K562 (cell line): ENCODE measurements around the gene FAM53B.

Experiments
- DPF2 ChIP-seq: fragments of 450-650 bp; IDR thresholded peaks from 2 replicates; pipeline ENCODE4 v1.6.1; 2016
- EGR1 ChIP-seq: fragments of 450-650 bp; conservative IDR thresholded peaks from 2 replicates; pipeline ENCODE4 v1.6.1; 2017; ENCODE audit warnings: mild to moderate bottlenecking
- FOS ChIP-seq: IDR thresholded peaks from 3 replicates; pipeline ENCODE4 v1.6.1; 2011; ENCODE audit not compliant: insufficient read length; ENCODE audit errors: extremely low read depth
- HNRNPK ChIP-seq: fragments of 200-400 bp; formaldehyde crosslinking; IDR thresholded peaks from one replicate; pipeline ENCODE4 v1.6.1; 2018; ENCODE audit warnings: mild to moderate bottlenecking, low read depth, low read length; ENCODE audit not compliant: poor library complexity, severe bottlenecking
- KDM5B ChIP-seq: fragments of 200-600 bp; sonication (generic); IDR thresholded peaks from 2 replicates; pipeline ENCODE4 v1.6.1; 2012; ENCODE audit warnings: low read depth, mild to moderate bottlenecking, moderate library complexity, low read length, control low read depth, inconsistent platforms; ENCODE audit not compliant: insufficient replicate concordance
- NCOA1 ChIP-seq: fragments of 450-650 bp; IDR thresholded peaks from 2 replicates; pipeline ENCODE4 v1.6.1; 2016; ENCODE audit warnings: low read depth
- PML ChIP-seq: IDR thresholded peaks from 2 replicates; pipeline ENCODE4 v1.6.1; 2012; ENCODE audit warnings: low read length, inconsistent platforms
- POLR2A ChIP-seq: fragments of 450-650 bp; conservative IDR thresholded peaks from 2 replicates; pipeline ENCODE4 v1.6.1; 2016
- POLR2AphosphoS5 ChIP-seq: IDR thresholded peaks from 2 replicates; pipeline ENCODE4 v1.6.1; 2011; ENCODE audit warnings: mild to moderate bottlenecking, low read depth, low read length, moderate library complexity; ENCODE audit not compliant: control insufficient read depth, insufficient read depth
- TAF1 ChIP-seq: IDR thresholded peaks from 2 replicates; pipeline ENCODE4 v1.6.1; 2011; ENCODE audit warnings: mild to moderate bottlenecking, low read length, moderate library complexity; ENCODE audit not compliant: insufficient read depth, control insufficient read depth, severe bottlenecking; ENCODE audit errors: extremely low read depth
- ZFX ChIP-seq: sonication (generic); formaldehyde crosslinking; IDR thresholded peaks from 2 replicates; pipeline ENCODE4 v1.8.0; 2022; ENCODE audit warnings: mild to moderate bottlenecking, missing genetic modification reagents, moderate library complexity
- ZNF3 ChIP-seq: fragments of 250-450 bp; sonication (Bioruptor Pico); IDR thresholded peaks from 2 replicates; pipeline ENCODE4 v1.5.0; 2021; ENCODE audit warnings: mild to moderate bottlenecking, moderate library complexity
- TF ChIP-seq, protein P1 (sequence below), 2 experiments: fragments of 450-650 bp in 1 of 2; IDR thresholded peaks; 2 replicates each; pipeline ENCODE4 v1.6.1; 2011 to 2017; ENCODE audit warnings: low read depth in 2 of 2, antibody characterized with exemption in 1 of 2, borderline replicate concordance in 1 of 2, low read length in 1 of 2, mild to moderate bottlenecking in 1 of 2, mixed read lengths in 1 of 2; ENCODE audit not compliant: control insufficient read depth in 1 of 2
- TF ChIP-seq, protein P2 (sequence below), 3 experiments: IDR thresholded peaks in 2 of 3; conservative IDR thresholded peaks in 1 of 3; 2 replicates each; pipeline ENCODE4 v1.5.1; 2011 to 2012; ENCODE audit warnings: low read length in 3 of 3, mild to moderate bottlenecking in 3 of 3, control low read depth in 2 of 3, improper control_type of control experiment in 1 of 3, inconsistent platforms in 1 of 3, low read depth in 1 of 3, mixed read lengths in 1 of 3, moderate library complexity in 1 of 3; ENCODE audit not compliant: insufficient read depth in 2 of 3

DNA sequence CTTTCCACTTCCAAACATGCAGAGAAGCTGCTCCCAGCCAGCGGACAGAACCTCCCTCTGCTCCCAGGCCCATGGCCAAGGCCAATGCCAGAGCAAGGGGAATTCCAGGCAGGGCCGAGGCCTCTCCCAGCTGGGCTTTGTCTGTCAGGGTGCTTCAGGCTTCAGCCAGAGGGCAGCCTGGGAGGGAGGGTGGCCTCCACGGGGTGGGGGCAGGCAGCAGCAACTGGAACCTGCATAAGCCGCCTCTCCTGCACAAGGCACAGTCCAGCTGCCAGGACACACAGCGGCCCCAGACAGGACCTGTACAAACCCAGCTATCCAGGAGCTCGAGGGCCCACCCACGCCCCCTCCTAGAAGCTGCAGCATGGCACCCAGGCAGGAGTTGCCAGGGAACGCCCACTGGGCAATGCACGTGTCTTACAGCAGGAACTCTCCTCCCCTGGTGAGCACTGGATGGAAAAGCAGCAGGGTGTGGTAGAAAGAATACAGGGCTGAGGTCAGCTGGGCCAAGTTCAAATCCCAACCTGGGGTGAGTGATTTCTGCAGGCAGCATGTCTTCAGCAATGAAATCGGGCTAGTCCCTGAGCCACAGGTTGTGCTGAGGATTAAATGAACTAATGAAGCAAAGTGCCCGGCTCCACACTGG lies 7.6 kb downstream of the FAM53B start:
- TF ChIP-seq POLR2AphosphoS5 (no peak), TAF1 (no peak), PML (no peak), EGR1 (no peak), NCOA1 (no peak), DPF2 (no peak), FOS (no peak), ZNF3 (CRISPR knock-in tag) (no peak), POLR2A (no peak), KDM5B (no peak), HNRNPK (no peak), ZFX (CRISPR knock-in tag) (no peak)
- TF ChIP-seq, protein P1, sequence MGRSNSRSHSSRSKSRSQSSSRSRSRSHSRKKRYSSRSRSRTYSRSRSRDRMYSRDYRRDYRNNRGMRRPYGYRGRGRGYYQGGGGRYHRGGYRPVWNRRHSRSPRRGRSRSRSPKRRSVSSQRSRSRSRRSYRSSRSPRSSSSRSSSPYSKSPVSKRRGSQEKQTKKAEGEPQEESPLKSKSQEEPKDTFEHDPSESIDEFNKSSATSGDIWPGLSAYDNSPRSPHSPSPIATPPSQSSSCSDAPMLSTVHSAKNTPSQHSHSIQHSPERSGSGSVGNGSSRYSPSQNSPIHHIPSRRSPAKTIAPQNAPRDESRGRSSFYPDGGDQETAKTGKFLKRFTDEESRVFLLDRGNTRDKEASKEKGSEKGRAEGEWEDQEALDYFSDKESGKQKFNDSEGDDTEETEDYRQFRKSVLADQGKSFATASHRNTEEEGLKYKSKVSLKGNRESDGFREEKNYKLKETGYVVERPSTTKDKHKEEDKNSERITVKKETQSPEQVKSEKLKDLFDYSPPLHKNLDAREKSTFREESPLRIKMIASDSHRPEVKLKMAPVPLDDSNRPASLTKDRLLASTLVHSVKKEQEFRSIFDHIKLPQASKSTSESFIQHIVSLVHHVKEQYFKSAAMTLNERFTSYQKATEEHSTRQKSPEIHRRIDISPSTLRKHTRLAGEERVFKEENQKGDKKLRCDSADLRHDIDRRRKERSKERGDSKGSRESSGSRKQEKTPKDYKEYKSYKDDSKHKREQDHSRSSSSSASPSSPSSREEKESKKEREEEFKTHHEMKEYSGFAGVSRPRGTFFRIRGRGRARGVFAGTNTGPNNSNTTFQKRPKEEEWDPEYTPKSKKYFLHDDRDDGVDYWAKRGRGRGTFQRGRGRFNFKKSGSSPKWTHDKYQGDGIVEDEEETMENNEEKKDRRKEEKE (IDR thresholded peaks at IDR 0.05; ENCODE audit: borderline replicate concordance in 1 of 2, control insufficient read depth in 1 of 2, low read depth in 2 of 2, low read length in 1 of 2) = no peak
- TF ChIP-seq, protein P2, sequence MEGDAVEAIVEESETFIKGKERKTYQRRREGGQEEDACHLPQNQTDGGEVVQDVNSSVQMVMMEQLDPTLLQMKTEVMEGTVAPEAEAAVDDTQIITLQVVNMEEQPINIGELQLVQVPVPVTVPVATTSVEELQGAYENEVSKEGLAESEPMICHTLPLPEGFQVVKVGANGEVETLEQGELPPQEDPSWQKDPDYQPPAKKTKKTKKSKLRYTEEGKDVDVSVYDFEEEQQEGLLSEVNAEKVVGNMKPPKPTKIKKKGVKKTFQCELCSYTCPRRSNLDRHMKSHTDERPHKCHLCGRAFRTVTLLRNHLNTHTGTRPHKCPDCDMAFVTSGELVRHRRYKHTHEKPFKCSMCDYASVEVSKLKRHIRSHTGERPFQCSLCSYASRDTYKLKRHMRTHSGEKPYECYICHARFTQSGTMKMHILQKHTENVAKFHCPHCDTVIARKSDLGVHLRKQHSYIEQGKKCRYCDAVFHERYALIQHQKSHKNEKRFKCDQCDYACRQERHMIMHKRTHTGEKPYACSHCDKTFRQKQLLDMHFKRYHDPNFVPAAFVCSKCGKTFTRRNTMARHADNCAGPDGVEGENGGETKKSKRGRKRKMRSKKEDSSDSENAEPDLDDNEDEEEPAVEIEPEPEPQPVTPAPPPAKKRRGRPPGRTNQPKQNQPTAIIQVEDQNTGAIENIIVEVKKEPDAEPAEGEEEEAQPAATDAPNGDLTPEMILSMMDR (IDR thresholded peaks at IDR 0.05 in 2 of 3, conservative IDR thresholded peaks at IDR 0.05 in 1 of 3; ENCODE audit: insufficient read depth in 2 of 3, low read depth in 1 of 3, low read length in 3 of 3) = no peak
